ENCODE measurements around the gene ZFP36L1. TPM values are rescaled to one million over a fixed set of nuclear protein-coding genes. Genes with fewer than 3 reads are reported as not detected.

The ZFP36L1 gene
- total and polyA plus RNA-seq, 10 of the 15 experiments (the other 5 are each of a cell fraction or from before 2014, with no cell fraction given) = 22.0 to 184 (median 66.1) TPM

- TF ChIP-seq SUZ12 (IDR thresholded peaks at IDR 0.05; ENCODE audit: unreplicated experiment) (no peak), SMC3 (IDR thresholded peaks at IDR 0.05; ENCODE audit: borderline replicate concordance, low read length) (peak; percentile 92), PAX5 (IDR thresholded peaks at IDR 0.05; ENCODE audit: borderline replicate concordance, low read depth, low read length) (no peak), YBX1 (IDR thresholded peaks at IDR 0.05) (no peak), LARP7 (IDR thresholded peaks at IDR 0.05) (peak; percentile 97), NBN (IDR thresholded peaks at IDR 0.05) (peak; percentile 81), EP300 (IDR thresholded peaks at IDR 0.05; ENCODE audit: borderline replicate concordance in 1 of 2, control insufficient read depth in 1 of 2, low read depth in 2 of 2, low read length in 2 of 2) (0 out of 4 replicates have a peak, but pooled peaks of 1 of the 2 experiments have one; percentile 12), STAT3 (IDR thresholded peaks at IDR 0.05; ENCODE audit: low read depth, low read length) (no peak), BHLHE40 (IDR thresholded peaks at IDR 0.05; ENCODE audit: borderline replicate concordance in 1 of 2, low read depth in 2 of 2, low read length in 1 of 2) (peak; percentile 28 to 64; a peak in 2 of 4 replicates), MLLT1 (IDR thresholded peaks at IDR 0.05) (0 out of 2 replicates have a peak, but pooled peaks have one; percentile 10), KDM1A (IDR thresholded peaks at IDR 0.05; ENCODE audit: borderline replicate concordance) (no peak)
- TF ChIP-seq, protein P1, sequence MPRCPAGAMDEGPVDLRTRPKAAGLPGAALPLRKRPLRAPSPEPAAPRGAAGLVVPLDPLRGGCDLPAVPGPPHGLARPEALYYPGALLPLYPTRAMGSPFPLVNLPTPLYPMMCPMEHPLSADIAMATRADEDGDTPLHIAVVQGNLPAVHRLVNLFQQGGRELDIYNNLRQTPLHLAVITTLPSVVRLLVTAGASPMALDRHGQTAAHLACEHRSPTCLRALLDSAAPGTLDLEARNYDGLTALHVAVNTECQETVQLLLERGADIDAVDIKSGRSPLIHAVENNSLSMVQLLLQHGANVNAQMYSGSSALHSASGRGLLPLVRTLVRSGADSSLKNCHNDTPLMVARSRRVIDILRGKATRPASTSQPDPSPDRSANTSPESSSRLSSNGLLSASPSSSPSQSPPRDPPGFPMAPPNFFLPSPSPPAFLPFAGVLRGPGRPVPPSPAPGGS (IDR thresholded peaks at IDR 0.05; ENCODE audit: borderline replicate concordance, insufficient read depth, low read depth, low read length, poor library complexity, severe bottlenecking) = no peak
- TF ChIP-seq, protein P2, sequence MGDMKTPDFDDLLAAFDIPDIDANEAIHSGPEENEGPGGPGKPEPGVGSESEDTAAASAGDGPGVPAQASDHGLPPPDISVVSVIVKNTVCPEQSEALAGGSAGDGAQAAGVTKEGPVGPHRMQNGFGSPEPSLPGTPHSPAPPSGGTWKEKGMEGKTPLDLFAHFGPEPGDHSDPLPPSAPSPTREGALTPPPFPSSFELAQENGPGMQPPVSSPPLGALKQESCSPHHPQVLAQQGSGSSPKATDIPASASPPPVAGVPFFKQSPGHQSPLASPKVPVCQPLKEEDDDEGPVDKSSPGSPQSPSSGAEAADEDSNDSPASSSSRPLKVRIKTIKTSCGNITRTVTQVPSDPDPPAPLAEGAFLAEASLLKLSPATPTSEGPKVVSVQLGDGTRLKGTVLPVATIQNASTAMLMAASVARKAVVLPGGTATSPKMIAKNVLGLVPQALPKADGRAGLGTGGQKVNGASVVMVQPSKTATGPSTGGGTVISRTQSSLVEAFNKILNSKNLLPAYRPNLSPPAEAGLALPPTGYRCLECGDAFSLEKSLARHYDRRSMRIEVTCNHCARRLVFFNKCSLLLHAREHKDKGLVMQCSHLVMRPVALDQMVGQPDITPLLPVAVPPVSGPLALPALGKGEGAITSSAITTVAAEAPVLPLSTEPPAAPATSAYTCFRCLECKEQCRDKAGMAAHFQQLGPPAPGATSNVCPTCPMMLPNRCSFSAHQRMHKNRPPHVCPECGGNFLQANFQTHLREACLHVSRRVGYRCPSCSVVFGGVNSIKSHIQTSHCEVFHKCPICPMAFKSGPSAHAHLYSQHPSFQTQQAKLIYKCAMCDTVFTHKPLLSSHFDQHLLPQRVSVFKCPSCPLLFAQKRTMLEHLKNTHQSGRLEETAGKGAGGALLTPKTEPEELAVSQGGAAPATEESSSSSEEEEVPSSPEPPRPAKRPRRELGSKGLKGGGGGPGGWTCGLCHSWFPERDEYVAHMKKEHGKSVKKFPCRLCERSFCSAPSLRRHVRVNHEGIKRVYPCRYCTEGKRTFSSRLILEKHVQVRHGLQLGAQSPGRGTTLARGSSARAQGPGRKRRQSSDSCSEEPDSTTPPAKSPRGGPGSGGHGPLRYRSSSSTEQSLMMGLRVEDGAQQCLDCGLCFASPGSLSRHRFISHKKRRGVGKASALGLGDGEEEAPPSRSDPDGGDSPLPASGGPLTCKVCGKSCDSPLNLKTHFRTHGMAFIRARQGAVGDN (IDR thresholded peaks at IDR 0.05) = peak; percentile 99
- TF ChIP-seq, protein P3, sequence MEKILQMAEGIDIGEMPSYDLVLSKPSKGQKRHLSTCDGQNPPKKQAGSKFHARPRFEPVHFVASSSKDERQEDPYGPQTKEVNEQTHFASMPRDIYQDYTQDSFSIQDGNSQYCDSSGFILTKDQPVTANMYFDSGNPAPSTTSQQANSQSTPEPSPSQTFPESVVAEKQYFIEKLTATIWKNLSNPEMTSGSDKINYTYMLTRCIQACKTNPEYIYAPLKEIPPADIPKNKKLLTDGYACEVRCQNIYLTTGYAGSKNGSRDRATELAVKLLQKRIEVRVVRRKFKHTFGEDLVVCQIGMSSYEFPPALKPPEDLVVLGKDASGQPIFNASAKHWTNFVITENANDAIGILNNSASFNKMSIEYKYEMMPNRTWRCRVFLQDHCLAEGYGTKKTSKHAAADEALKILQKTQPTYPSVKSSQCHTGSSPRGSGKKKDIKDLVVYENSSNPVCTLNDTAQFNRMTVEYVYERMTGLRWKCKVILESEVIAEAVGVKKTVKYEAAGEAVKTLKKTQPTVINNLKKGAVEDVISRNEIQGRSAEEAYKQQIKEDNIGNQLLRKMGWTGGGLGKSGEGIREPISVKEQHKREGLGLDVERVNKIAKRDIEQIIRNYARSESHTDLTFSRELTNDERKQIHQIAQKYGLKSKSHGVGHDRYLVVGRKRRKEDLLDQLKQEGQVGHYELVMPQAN (conservative IDR thresholded peaks at IDR 0.05) = no peak; the same call in none of the 2 replicates
- TF ChIP-seq, protein P4, sequence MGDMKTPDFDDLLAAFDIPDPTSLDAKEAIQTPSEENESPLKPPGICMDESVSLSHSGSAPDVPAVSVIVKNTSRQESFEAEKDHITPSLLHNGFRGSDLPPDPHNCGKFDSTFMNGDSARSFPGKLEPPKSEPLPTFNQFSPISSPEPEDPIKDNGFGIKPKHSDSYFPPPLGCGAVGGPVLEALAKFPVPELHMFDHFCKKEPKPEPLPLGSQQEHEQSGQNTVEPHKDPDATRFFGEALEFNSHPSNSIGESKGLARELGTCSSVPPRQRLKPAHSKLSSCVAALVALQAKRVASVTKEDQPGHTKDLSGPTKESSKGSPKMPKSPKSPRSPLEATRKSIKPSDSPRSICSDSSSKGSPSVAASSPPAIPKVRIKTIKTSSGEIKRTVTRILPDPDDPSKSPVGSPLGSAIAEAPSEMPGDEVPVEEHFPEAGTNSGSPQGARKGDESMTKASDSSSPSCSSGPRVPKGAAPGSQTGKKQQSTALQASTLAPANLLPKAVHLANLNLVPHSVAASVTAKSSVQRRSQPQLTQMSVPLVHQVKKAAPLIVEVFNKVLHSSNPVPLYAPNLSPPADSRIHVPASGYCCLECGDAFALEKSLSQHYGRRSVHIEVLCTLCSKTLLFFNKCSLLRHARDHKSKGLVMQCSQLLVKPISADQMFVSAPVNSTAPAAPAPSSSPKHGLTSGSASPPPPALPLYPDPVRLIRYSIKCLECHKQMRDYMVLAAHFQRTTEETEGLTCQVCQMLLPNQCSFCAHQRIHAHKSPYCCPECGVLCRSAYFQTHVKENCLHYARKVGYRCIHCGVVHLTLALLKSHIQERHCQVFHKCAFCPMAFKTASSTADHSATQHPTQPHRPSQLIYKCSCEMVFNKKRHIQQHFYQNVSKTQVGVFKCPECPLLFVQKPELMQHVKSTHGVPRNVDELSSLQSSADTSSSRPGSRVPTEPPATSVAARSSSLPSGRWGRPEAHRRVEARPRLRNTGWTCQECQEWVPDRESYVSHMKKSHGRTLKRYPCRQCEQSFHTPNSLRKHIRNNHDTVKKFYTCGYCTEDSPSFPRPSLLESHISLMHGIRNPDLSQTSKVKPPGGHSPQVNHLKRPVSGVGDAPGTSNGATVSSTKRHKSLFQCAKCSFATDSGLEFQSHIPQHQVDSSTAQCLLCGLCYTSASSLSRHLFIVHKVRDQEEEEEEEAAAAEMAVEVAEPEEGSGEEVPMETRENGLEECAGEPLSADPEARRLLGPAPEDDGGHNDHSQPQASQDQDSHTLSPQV (IDR thresholded peaks at IDR 0.05) = peak; percentile 89
Measured at GRCh38 chr14:68816183-68816942, 23.5 kb upstream of the ZFP36L1 start (continued).

Data from GM12878 (cell line).